CD4-positive, alpha-beta memory T cell (primary cell): Measurements from ENCODE around the gene COX6B1. TPM values are rescaled to one million over a fixed set of nuclear protein-coding genes. Genes with fewer than 3 reads are reported as not detected.
A peak's percentile ranks its signal among the peaks of the same experiment; 100 is the strongest.

Experiments
- CTCF ChIA-PET: fragments of 350-600 bp; sonication (Branson Sonifier 250); formaldehyde crosslinking; loops from one replicate; lab custom pipeline; 2021; ENCODE audit warnings: inconsistent platforms; ENCODE audit not compliant: partially characterized antibody; lab: Charles Lee
- POLR2A ChIA-PET: fragments of 350-600 bp; sonication (Branson Sonifier 250); formaldehyde crosslinking; loops from one replicate; lab custom pipeline; 2021; ENCODE audit not compliant: partially characterized antibody; lab: Charles Lee
- DNase-seq, 5 donors: peaks; one replicate each; pipeline versions ENCODE4 v3.0.0 to v3.0.0-alpha.2; 2020 to 2022; ENCODE audit warnings: mixed read lengths in 1 of 5
- H3K27ac ChIP-seq: one replicate; pipeline ENCODE4 v1.7.0; 2013; ENCODE audit warnings: low read depth, low read length
- H3K27me3 ChIP-seq: 2 replicates; pipeline ENCODE4 v1.7.0; 2013; ENCODE audit warnings: mild to moderate bottlenecking, low read length, moderate library complexity; ENCODE audit not compliant: insufficient read depth
- H3K36me3 ChIP-seq: 2 replicates; pipeline ENCODE4 v1.7.0; 2013; ENCODE audit warnings: mild to moderate bottlenecking, low read length, moderate library complexity; ENCODE audit not compliant: insufficient read depth
- H3K4me1 ChIP-seq: 2 replicates; pipeline ENCODE4 v1.7.0; 2013; ENCODE audit warnings: mild to moderate bottlenecking, low read length, moderate library complexity; ENCODE audit not compliant: insufficient read depth
- H3K4me3 ChIP-seq, 2 donors: one replicate each; pipeline ENCODE4 v1.7.0; 2013; ENCODE audit warnings: low read length in 2 of 2, mild to moderate bottlenecking in 1 of 2
- H3K9me3 ChIP-seq, 2 donors: one replicate each; pipeline ENCODE4 v1.7.0; 2013; ENCODE audit warnings: low read length in 2 of 2, control low read depth in 1 of 2; ENCODE audit not compliant: control insufficient read depth in 1 of 2
- H3K27ac Mint-ChIP-seq, 7 donors: one replicate each; pipeline ENCODE4 v1.8.0; 2020 to 2021; ENCODE audit warnings: mixed read lengths in 7 of 7, mild to moderate bottlenecking in 6 of 7, inconsistent platforms in 3 of 7, moderate library complexity in 3 of 7
- H3K27me3 Mint-ChIP-seq, 2 donors: one replicate each; pipeline ENCODE4 v1.8.0; 2020 to 2021; ENCODE audit warnings: mixed read lengths in 2 of 2
- H3K36me3 Mint-ChIP-seq, 2 donors: one replicate each; pipeline ENCODE4 v1.8.0; 2020 to 2021; ENCODE audit warnings: mixed read lengths in 2 of 2, inconsistent platforms in 1 of 2, mild to moderate bottlenecking in 1 of 2
- H3K4me1 Mint-ChIP-seq, 4 donors: one replicate each; pipeline ENCODE4 v1.8.0; 2020 to 2021; ENCODE audit warnings: mixed read lengths in 4 of 4, mild to moderate bottlenecking in 1 of 4
- H3K4me3 Mint-ChIP-seq, 8 donors: one replicate each; pipeline ENCODE4 v1.8.0; 2020 to 2021; ENCODE audit warnings: mixed read lengths in 8 of 8, mild to moderate bottlenecking in 7 of 8, moderate library complexity in 6 of 8, inconsistent platforms in 3 of 8
- H3K9me3 Mint-ChIP-seq, 8 donors: one replicate each; pipeline ENCODE4 v1.8.0; 2020 to 2021; ENCODE audit warnings: mixed read lengths in 8 of 8, mild to moderate bottlenecking in 5 of 8, inconsistent platforms in 3 of 8, moderate library complexity in 1 of 8
- intact Hi-C: fragments of 100-400 bp; cut with micrococcal nuclease; formaldehyde crosslinking; loops from one replicate; pipeline ENCODE4 v1.15.1; 2023
- polyA plus RNA-seq, 2 donors: library from polyadenylated mRNA; unstranded; fragments of 300-500 nt; fragmentation: Illumina TruSeq; gene quantifications; one replicate each; pipeline ENCODE4 v1.2.3, GENCODE V29; 2021
- total RNA-seq, 2 experiments: library from RNA; stranded (reverse); gene quantifications; one replicate each; pipeline ENCODE4 v1.2.3, GENCODE V29; 2021

The COX6B1 gene
- total and polyA plus RNA-seq, 4 experiments from 2014 or later = 212 to 810 (median 498) TPM

DNA sequence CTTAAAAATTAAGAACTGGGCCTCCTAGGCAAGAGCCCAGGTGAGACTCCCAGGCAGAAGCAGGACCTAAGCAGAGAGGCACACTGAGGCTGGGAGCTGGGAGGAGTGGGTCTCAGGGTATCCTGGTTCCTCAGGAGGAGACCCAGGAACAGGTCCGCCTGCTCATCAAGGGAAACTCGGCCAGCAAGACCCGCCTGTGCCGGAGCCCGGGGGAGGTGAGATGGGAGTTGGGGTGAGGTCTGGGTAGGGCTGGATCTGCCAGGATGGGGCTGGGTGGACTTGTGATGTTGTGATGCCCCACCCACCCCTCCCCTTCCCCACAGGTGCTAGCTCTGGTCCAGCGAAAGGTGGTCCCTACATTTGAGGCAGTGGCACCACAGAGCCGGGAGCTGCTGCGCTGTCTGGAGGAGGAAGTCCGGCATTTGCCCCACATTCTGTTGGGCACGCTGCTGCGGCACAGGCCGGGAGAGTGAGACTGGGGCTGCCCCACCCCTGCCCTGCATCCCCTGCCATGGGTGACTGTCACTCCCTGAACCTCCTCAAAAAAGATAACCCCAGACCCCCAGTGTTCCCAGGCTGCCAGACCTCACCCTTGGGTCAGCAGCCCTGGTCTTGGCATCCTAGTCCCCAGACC, 28.7 kb upstream of the COX6B1 start:
- Mint-ChIP-seq H3K36me3 (peaks cover 8 to 28% of the 10 kb centered on the region in 2 donors), H3K4me1 (peaks cover 0 to 2% (median 0%) of the 10 kb centered on the region in 4 donors), H3K9me3 (peaks cover 0 to 2% (median 0%) of the 10 kb centered on the region in 8 donors), H3K27me3 (no peaks in the 10 kb centered on the region), H3K27ac (no peak overlapping the region), H3K4me3 (no peak overlapping the region)
- H3K4me1 ChIP-seq = no peaks in the 10 kb centered on the region
- DNase-seq = no peak
- peaks cover 7% of the 10 kb centered on the region for H3K36me3 ChIP-seq
- H3K27me3 ChIP-seq = no peaks in the 10 kb centered on the region
- POLR2A ChIA-PET = no interaction called here
- no peak overlapping the region for H3K4me3 ChIP-seq
- no peak overlapping the region for H3K27ac ChIP-seq
- CTCF ChIA-PET = no interaction called here
- no peaks in the 10 kb centered on the region for H3K9me3 ChIP-seq
- intact Hi-C loops = no loop called here

DNA sequence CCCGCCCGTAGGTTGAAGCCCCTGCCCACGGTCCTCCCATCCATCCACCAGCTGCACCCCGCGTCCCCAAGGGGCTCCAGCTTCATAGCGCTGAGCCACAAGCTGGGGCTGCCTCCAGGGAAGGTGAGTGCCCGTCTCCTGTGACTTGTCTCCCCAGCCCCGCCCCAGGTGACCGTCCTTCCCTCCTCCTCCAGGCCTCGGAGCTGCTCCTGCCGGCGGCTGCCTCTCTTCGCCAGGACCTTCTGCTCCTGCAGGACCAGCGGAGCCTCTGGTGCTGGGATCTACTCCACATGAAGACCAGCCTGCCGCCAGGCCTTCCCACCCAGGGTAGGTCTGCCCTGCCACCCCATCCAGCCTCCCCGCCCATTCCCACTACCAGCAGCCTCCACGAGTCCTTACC, 28.1 kb upstream of the COX6B1 start:
- H3K27ac Mint-ChIP-seq = no peak overlapping the region
- H3K27me3 Mint-ChIP-seq = no peaks in the 10 kb centered on the region
- H3K4me3 Mint-ChIP-seq = no peak overlapping the region
- Histone ChIP-seq H3K4me1 (no peaks in the 10 kb centered on the region), H3K9me3 (no peaks in the 10 kb centered on the region), H3K36me3 (peaks cover 7% of the 10 kb centered on the region), H3K27me3 (no peaks in the 10 kb centered on the region), H3K4me3 (no peak overlapping the region), H3K27ac (no peak overlapping the region)
- H3K4me1 Mint-ChIP-seq = peaks cover 0 to 2% (median 0%) of the 10 kb centered on the region in 4 donors
- DNase-seq = no peak
- POLR2A ChIA-PET = no interaction called here
- H3K9me3 Mint-ChIP-seq = peaks cover 0 to 2% (median 0%) of the 10 kb centered on the region in 8 donors
- CTCF ChIA-PET = no interaction called here
- H3K36me3 Mint-ChIP-seq = peaks cover 8 to 25% of the 10 kb centered on the region in 2 donors
- intact Hi-C loops = no loop called here

DNA sequence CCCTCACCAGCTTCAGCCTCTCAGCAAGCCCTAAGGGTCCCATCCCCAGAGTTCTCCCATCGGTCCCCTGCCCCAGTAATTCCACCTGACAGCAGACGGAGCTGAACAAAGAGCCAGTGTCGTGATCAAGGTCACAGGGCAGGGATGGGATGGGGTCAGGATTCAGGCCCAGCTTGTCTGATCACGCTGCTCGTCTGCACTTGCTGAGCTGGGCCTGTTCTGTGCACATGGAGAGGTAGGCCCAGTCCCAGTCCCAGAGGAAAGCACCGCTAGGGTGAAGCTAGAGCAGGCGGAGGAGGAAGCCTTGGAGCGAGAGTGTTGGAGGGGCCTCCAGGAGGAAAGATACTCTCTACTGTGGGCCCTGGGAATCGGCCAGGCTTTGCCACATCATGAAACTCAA, 26.4 kb upstream of the COX6B1 start:
- no peaks in the 10 kb centered on the region for H3K9me3 ChIP-seq
- Mint-ChIP-seq H3K36me3 (peaks cover 3 to 17% of the 10 kb centered on the region in 2 donors), H3K4me3 (no peak overlapping the region), H3K4me1 (peaks cover 0 to 5% (median under 1%) of the 10 kb centered on the region in 4 donors), H3K27me3 (no peaks in the 10 kb centered on the region), H3K9me3 (no peaks in the 10 kb centered on the region), H3K27ac (peak overlapping the region in 3 of 7 donors; percentile 23 to 78 (median 64))
- ChIA-PET CTCF (no interaction called here), POLR2A (interaction anchor here (0.5 to 3.2 kb wide), 3 partner anchors 9 to 30 kb away, joined by 3 to 10 read pairs (median 3); partner anchors contain the start of gene HAUS5)
- intact Hi-C loops = no loop called here
- H3K4me1 ChIP-seq = no peaks in the 10 kb centered on the region
- H3K27me3 ChIP-seq = no peaks in the 10 kb centered on the region
- H3K4me3 ChIP-seq = no peak overlapping the region
- no peak for DNase-seq
- no peak overlapping the region for H3K27ac ChIP-seq
- peaks cover 7% of the 10 kb centered on the region for H3K36me3 ChIP-seq

DNA sequence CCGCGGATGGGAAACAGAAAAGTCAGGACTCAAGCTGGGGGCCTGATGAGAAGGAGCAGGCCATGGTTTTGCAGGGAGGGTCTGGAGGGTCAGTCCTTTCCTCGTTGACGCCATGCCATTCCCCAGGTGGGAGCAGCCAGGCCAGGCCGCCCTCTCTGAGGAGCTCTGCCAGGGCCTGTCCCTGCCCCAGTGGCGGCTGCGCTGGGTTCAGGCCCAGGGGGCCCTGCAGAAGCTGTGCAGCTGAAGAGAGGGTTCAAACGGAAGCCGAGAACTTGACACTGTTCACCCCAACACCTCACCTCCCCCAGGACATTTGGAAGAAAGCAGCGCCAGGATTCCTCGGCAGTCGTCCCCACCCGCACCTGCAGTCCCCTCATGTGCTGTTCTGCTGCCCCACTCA, 25.4 kb upstream of the COX6B1 start:
- peak overlapping the region in 1 of 7 donors; percentile 42 for H3K27ac Mint-ChIP-seq
- intact Hi-C loops = no loop called here
- H3K36me3 ChIP-seq = peaks cover 7% of the 10 kb centered on the region
- H3K9me3 ChIP-seq = no peaks in the 10 kb centered on the region
- no peak overlapping the region for H3K27ac ChIP-seq
- CTCF ChIA-PET = no interaction called here
- DNase-seq = no peak
- no peaks in the 10 kb centered on the region for H3K9me3 Mint-ChIP-seq
- H3K27me3 ChIP-seq = no peaks in the 10 kb centered on the region
- H3K4me3 ChIP-seq = no peak overlapping the region
- no peaks in the 10 kb centered on the region for H3K4me1 ChIP-seq
- H3K4me3 Mint-ChIP-seq = no peak overlapping the region
- H3K4me1 Mint-ChIP-seq = peaks cover 0 to 5% (median under 1%) of the 10 kb centered on the region in 4 donors
- no peaks in the 10 kb centered on the region for H3K27me3 Mint-ChIP-seq
- H3K36me3 Mint-ChIP-seq = peaks cover 3 to 17% of the 10 kb centered on the region in 2 donors
- POLR2A ChIA-PET = interaction anchor here (1.3 to 3.2 kb wide), 2 partner anchors 10 to 12 kb away, joined by 4 to 10 read pairs; partner anchors contain the start of gene HAUS5

DNA sequence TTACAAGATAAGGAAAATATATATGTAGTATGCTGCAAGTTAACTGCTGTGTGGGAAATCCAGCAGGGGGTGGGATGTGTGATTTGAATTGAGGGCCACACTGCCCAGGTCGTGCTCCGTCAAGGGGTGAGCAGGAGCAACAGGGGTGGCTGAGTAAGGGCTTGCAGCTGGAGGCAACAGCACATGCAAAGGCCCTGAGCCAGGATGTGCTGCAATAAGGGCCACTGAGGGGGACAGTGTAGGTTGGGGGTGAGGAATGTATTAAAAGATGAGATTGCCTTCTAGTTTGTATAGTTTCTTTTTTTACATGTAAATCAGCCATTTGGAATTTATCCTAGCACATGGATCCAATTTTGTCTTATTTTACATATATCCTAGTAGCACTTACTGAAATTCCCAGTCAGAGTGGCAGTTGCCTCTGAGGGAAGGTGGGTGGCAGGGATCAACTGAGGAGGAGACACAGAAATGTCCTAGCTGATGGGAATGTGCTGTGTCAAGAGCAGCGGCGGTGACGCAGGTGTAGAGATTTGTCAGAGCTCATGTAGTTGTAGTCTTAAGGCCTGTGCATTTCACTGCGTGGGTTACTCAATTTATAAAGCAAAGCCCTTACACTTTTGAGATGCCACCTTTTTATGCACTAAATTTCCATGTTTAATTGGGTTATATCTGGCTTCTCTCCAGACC, 24.7 kb upstream of the COX6B1 start:
- Histone ChIP-seq H3K9me3 (no peaks in the 10 kb centered on the region), H3K27me3 (no peaks in the 10 kb centered on the region), H3K27ac (no peak overlapping the region), H3K4me1 (peaks cover 5% of the 10 kb centered on the region), H3K4me3 (no peak overlapping the region), H3K36me3 (peaks cover 7% of the 10 kb centered on the region)
- ChIA-PET CTCF (interaction anchor here (0.7 kb wide), 1 partner anchor 75 kb away, joined by 3 read pairs; no protein-coding TSS in a partner anchor), POLR2A (interaction anchor here (1.3 to 3.2 kb wide), 2 partner anchors 11 to 13 kb away, joined by 4 to 10 read pairs; partner anchors contain the start of gene HAUS5)
- no peak overlapping the region for H3K4me3 Mint-ChIP-seq
- H3K36me3 Mint-ChIP-seq = peaks cover 3 to 17% of the 10 kb centered on the region in 2 donors
- H3K27ac Mint-ChIP-seq = peak overlapping the region in 2 of 7 donors; percentile 42 to 58
- H3K27me3 Mint-ChIP-seq = no peaks in the 10 kb centered on the region
- H3K4me1 Mint-ChIP-seq = peaks cover 4 to 12% (median 6%) of the 10 kb centered on the region in 4 donors
- intact Hi-C loops = no loop called here
- no peak for DNase-seq
- no peaks in the 10 kb centered on the region for H3K9me3 Mint-ChIP-seq

DNA sequence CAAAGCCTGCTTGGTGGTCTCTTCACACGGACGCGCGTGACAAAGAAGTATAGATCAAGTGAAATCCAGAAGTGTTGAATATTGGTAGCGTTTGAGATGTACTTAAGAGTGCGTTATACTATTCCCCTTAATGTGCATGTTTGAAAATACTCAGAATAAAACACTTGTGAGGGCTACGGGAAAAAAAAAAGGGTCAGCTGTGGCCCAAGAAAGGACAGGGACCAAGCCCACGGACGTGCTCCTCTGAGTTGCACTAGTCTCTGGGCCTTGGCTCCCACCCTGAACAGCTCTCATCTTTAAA, 19.9 kb upstream of the COX6B1 start:
- Histone ChIP-seq H3K36me3 (peaks cover 27% of the 10 kb centered on the region), H3K27me3 (no peaks in the 10 kb centered on the region), H3K9me3 (no peaks in the 10 kb centered on the region), H3K4me3 (peak overlapping the region; percentile 27 to 86), H3K4me1 (peaks cover 17% of the 10 kb centered on the region), H3K27ac (peak overlapping the region; percentile 88)
- DNase-seq = no peak
- H3K9me3 Mint-ChIP-seq = no peaks in the 10 kb centered on the region
- H3K4me1 Mint-ChIP-seq = peaks cover 12 to 35% (median 18%) of the 10 kb centered on the region in 4 donors
- peaks cover 0 to 1% of the 10 kb centered on the region in 2 donors for H3K27me3 Mint-ChIP-seq
- peak overlapping the region; percentile 95 to 100 (median 100) for H3K27ac Mint-ChIP-seq
- intact Hi-C loops = loop anchor here (1.0 to 5.0 kb wide), 4 partner anchors 16 to 81 kb away; partner anchors contain the start of genes COX6B1, HAUS5 and TMEM147
- H3K36me3 Mint-ChIP-seq = peaks cover 22 to 34% of the 10 kb centered on the region in 2 donors
- POLR2A ChIA-PET = interaction anchor here (0.7 to 5.3 kb wide), 3 partner anchors 15 to 17 kb away, joined by 3 to 45 read pairs (median 8); partner anchors contain the start of genes ETV2 and HAUS5
- peak overlapping the region; percentile 97 to 100 (median 98) for H3K4me3 Mint-ChIP-seq
- CTCF ChIA-PET = no interaction called here
